Caco-2 (cell line): ENCODE data around the gene SEC61A2. TPM values are rescaled to one million over a fixed set of nuclear protein-coding genes. Genes with fewer than 3 reads are reported as not detected.

Source experiments
- BruUV-seq: library from RNA; stranded (reverse); fragments of 400-500 nt; replicated peaks from 2 replicates; lab custom pipeline; 2021; lab: Mats Ljungman, UMichigan
- CTCF ChIA-PET: fragments of 300-600 bp; sonication (Branson Sonifier 250); formaldehyde crosslinking; loops from one replicate; lab custom pipeline; 2022; ENCODE audit warnings: antibody characterized with exemption; lab: Charles Lee
- POLR2A ChIA-PET: fragments of 300-600 bp; sonication (Branson Sonifier 250); formaldehyde crosslinking; loops from one replicate; lab custom pipeline; 2022; ENCODE audit warnings: antibody characterized with exemption; lab: Charles Lee
- DNase-seq, 2 experiments: peaks; one replicate each; pipeline versions ENCODE4 v3.0.0 to v3.0.0-alpha.2; 2020 to 2022
- H3K27me3 ChIP-seq: replicated peaks from 2 replicates; pipeline ENCODE4 v1.6.0; 2011; ENCODE audit warnings: low read length; ENCODE audit not compliant: control insufficient read depth, insufficient read depth
- H3K36me3 ChIP-seq: 2 replicates; pipeline ENCODE4 v1.5.1; 2011; ENCODE audit warnings: low read length; ENCODE audit not compliant: control insufficient read depth, insufficient read depth
- H3K4me1 ChIP-seq: fragments of 250-450 bp; sonication (Bioruptor Pico); 2 replicates; pipeline ENCODE4 v1.5.1; 2020; ENCODE audit warnings: mild to moderate bottlenecking
- H3K4me3 ChIP-seq: 2 replicates; pipeline ENCODE4 v1.5.1; 2011; ENCODE audit warnings: low read depth, mild to moderate bottlenecking, control low read depth, low read length
- H3K9me3 ChIP-seq: fragments of 250-450 bp; sonication (Bioruptor Pico); 2 replicates; pipeline ENCODE4 v1.5.1; 2020; ENCODE audit warnings: mild to moderate bottlenecking, moderate library complexity
- H3K27ac Mint-ChIP-seq: one replicate; pipeline ENCODE4 v1.8.0; 2022; ENCODE audit warnings: mixed read lengths; ENCODE audit not compliant: unreplicated experiment
- H3K27me3 Mint-ChIP-seq: one replicate; pipeline ENCODE4 v1.8.0; 2022; ENCODE audit warnings: mixed read lengths; ENCODE audit not compliant: insufficient read depth, unreplicated experiment
- H3K36me3 Mint-ChIP-seq: one replicate; pipeline ENCODE4 v1.8.0; 2022; ENCODE audit warnings: mild to moderate bottlenecking, mixed read lengths; ENCODE audit not compliant: insufficient read depth, unreplicated experiment
- H3K4me1 Mint-ChIP-seq: one replicate; pipeline ENCODE4 v1.8.0; 2022; ENCODE audit warnings: low read depth, mixed read lengths; ENCODE audit not compliant: unreplicated experiment
- H3K4me3 Mint-ChIP-seq: one replicate; pipeline ENCODE4 v1.8.0; 2022; ENCODE audit warnings: mild to moderate bottlenecking, moderate library complexity, mixed read lengths; ENCODE audit not compliant: unreplicated experiment
- H3K9me3 Mint-ChIP-seq: one replicate; pipeline ENCODE4 v1.8.0; 2022; ENCODE audit warnings: mixed read lengths; ENCODE audit not compliant: unreplicated experiment
- CTCF ChIP-seq, 2 experiments: fragments of 200-600 bp in 1 of 2; IDR thresholded peaks; 1 replicate in 1 of 2; 2 replicates in 1 of 2; pipeline versions ENCODE4 v1.5.1 to v1.8.0; 2011 to 2022; ENCODE audit warnings: antibody characterized with exemption in 1 of 2, control low read depth in 1 of 2, inconsistent platforms in 1 of 2, low read depth in 1 of 2, low read length in 1 of 2, mild to moderate bottlenecking in 1 of 2, moderate library complexity in 1 of 2; ENCODE audit not compliant: insufficient read depth in 1 of 2, severe bottlenecking in 1 of 2, unreplicated experiment in 1 of 2
- intact Hi-C: fragments of 100-400 bp; cut with micrococcal nuclease; formaldehyde crosslinking; loops from one replicate; pipeline ENCODE4 v1.10.0; 2022; ENCODE audit not compliant: unreplicated experiment
- total RNA-seq: library from RNA; stranded (reverse); gene quantifications from 2 replicates; pipeline ENCODE4 v1.2.3, GENCODE V29; 2022

The SEC61A2 gene
- total RNA-seq, 1 experiment from 2014 or later = 34.1 TPM

- POLR2A ChIA-PET = no interaction called here
- H3K27ac Mint-ChIP-seq = no peak overlapping the region
- CTCF ChIA-PET = no interaction called here
- H3K4me3 Mint-ChIP-seq = no peak overlapping the region
- no peaks in the 10 kb centered on the region for H3K4me1 Mint-ChIP-seq
- no TSS peak for BruUV-seq
- no peak for DNase-seq
- no peaks in the 10 kb centered on the region for H3K27me3 Mint-ChIP-seq
- Histone ChIP-seq H3K4me1 (no peaks in the 10 kb centered on the region), H3K4me3 (no peak overlapping the region), H3K27me3 (no peaks in the 10 kb centered on the region), H3K9me3 (no peaks in the 10 kb centered on the region), H3K36me3 (peaks cover 5% of the 10 kb centered on the region)
- intact Hi-C loops = no loop called here
- no peaks in the 10 kb centered on the region for H3K9me3 Mint-ChIP-seq
- no peak for TF ChIP-seq CTCF (IDR thresholded peaks at IDR 0.05; ENCODE audit: insufficient read depth in 1 of 2, low read depth in 1 of 2, low read length in 1 of 2, severe bottlenecking in 1 of 2, unreplicated experiment in 1 of 2)
- H3K36me3 Mint-ChIP-seq = peaks cover 66% of the 10 kb centered on the region
These were observed 48.2 kb downstream of the SEC61A2 start for GRCh38 chr10:12177642-12178041.

- Histone ChIP-seq H3K4me1 (no peaks in the 10 kb centered on the region), H3K27me3 (no peaks in the 10 kb centered on the region), H3K4me3 (no peak overlapping the region), H3K9me3 (no peaks in the 10 kb centered on the region), H3K36me3 (peaks cover 2% of the 10 kb centered on the region)
- TF ChIP-seq CTCF (IDR thresholded peaks at IDR 0.05; ENCODE audit: insufficient read depth in 1 of 2, low read depth in 1 of 2, low read length in 1 of 2, severe bottlenecking in 1 of 2, unreplicated experiment in 1 of 2) = no peak
- Mint-ChIP-seq H3K4me3 (no peak overlapping the region), H3K27ac (no peak overlapping the region), H3K36me3 (peaks cover 66% of the 10 kb centered on the region), H3K4me1 (no peaks in the 10 kb centered on the region), H3K27me3 (no peaks in the 10 kb centered on the region), H3K9me3 (no peaks in the 10 kb centered on the region)
- DNase-seq = no peak
- ChIA-PET POLR2A (no interaction called here), CTCF (interaction anchor here (0.5 to 1.2 kb wide), 4 partner anchors 12 to 137 kb away, joined by 3 to 4 read pairs (median 4); partner anchors contain the start of genes CDC123, NUDT5 and UPF2)
- no TSS peak for BruUV-seq
- intact Hi-C loops = no loop called here
These were observed 50.2 kb downstream of the SEC61A2 start for GRCh38 chr10:12179606-12180170.

- Histone ChIP-seq H3K36me3 (peaks cover 2% of the 10 kb centered on the region), H3K27me3 (no peaks in the 10 kb centered on the region), H3K4me1 (no peaks in the 10 kb centered on the region), H3K9me3 (no peaks in the 10 kb centered on the region), H3K4me3 (no peak overlapping the region)
- CTCF ChIA-PET = interaction anchor here (0.5 to 1.2 kb wide), 5 partner anchors 8 to 138 kb away, joined by 3 to 4 read pairs (median 3); partner anchors contain the start of genes CDC123, NUDT5 and UPF2
- intact Hi-C loops = no loop called here
- POLR2A ChIA-PET = no interaction called here
- Mint-ChIP-seq H3K4me1 (no peaks in the 10 kb centered on the region), H3K4me3 (no peak overlapping the region), H3K27ac (no peak overlapping the region), H3K27me3 (no peaks in the 10 kb centered on the region), H3K9me3 (no peaks in the 10 kb centered on the region), H3K36me3 (peaks cover 68% of the 10 kb centered on the region)
- no TSS peak for BruUV-seq
- TF ChIP-seq CTCF (IDR thresholded peaks at IDR 0.05; ENCODE audit: insufficient read depth in 1 of 2, low read depth in 1 of 2, low read length in 1 of 2, severe bottlenecking in 1 of 2, unreplicated experiment in 1 of 2) = peak in 1 of 2 experiments; percentile 24
- DNase-seq = no peak
These were observed 50.9 kb downstream of the SEC61A2 start for GRCh38 chr10:12180221-12180974.
